ENCODE measurements around the gene CCIN. TPM values are rescaled to one million over a fixed set of nuclear protein-coding genes. Genes with fewer than 3 reads are reported as not detected.

Gene CCIN
- total and polyA plus RNA-seq, 9 of the 15 experiments (the other 6 are each of a cell fraction or from before 2014, with no cell fraction given) = not detected

DNA sequence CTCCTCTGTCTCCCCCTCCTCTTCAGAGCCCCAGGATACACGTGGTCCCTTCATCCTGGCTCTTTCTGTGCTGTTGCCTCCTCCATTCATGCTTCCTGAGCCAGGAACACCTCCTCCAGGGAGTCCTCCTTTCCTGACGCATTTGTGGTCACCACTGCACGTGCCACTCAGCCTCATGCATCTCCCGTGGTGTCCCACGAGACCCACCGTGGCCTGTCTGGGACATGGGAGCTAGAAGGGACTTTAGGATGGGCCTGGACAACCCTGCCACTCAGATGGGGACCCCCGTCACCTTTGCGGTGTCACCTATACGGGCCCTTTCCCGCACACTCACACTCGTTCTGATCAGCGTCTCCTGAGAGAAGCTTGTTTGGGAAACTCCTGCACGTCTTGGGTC lies 25.9 kb upstream of the CCIN start (continued):
- TF ChIP-seq, protein P1, sequence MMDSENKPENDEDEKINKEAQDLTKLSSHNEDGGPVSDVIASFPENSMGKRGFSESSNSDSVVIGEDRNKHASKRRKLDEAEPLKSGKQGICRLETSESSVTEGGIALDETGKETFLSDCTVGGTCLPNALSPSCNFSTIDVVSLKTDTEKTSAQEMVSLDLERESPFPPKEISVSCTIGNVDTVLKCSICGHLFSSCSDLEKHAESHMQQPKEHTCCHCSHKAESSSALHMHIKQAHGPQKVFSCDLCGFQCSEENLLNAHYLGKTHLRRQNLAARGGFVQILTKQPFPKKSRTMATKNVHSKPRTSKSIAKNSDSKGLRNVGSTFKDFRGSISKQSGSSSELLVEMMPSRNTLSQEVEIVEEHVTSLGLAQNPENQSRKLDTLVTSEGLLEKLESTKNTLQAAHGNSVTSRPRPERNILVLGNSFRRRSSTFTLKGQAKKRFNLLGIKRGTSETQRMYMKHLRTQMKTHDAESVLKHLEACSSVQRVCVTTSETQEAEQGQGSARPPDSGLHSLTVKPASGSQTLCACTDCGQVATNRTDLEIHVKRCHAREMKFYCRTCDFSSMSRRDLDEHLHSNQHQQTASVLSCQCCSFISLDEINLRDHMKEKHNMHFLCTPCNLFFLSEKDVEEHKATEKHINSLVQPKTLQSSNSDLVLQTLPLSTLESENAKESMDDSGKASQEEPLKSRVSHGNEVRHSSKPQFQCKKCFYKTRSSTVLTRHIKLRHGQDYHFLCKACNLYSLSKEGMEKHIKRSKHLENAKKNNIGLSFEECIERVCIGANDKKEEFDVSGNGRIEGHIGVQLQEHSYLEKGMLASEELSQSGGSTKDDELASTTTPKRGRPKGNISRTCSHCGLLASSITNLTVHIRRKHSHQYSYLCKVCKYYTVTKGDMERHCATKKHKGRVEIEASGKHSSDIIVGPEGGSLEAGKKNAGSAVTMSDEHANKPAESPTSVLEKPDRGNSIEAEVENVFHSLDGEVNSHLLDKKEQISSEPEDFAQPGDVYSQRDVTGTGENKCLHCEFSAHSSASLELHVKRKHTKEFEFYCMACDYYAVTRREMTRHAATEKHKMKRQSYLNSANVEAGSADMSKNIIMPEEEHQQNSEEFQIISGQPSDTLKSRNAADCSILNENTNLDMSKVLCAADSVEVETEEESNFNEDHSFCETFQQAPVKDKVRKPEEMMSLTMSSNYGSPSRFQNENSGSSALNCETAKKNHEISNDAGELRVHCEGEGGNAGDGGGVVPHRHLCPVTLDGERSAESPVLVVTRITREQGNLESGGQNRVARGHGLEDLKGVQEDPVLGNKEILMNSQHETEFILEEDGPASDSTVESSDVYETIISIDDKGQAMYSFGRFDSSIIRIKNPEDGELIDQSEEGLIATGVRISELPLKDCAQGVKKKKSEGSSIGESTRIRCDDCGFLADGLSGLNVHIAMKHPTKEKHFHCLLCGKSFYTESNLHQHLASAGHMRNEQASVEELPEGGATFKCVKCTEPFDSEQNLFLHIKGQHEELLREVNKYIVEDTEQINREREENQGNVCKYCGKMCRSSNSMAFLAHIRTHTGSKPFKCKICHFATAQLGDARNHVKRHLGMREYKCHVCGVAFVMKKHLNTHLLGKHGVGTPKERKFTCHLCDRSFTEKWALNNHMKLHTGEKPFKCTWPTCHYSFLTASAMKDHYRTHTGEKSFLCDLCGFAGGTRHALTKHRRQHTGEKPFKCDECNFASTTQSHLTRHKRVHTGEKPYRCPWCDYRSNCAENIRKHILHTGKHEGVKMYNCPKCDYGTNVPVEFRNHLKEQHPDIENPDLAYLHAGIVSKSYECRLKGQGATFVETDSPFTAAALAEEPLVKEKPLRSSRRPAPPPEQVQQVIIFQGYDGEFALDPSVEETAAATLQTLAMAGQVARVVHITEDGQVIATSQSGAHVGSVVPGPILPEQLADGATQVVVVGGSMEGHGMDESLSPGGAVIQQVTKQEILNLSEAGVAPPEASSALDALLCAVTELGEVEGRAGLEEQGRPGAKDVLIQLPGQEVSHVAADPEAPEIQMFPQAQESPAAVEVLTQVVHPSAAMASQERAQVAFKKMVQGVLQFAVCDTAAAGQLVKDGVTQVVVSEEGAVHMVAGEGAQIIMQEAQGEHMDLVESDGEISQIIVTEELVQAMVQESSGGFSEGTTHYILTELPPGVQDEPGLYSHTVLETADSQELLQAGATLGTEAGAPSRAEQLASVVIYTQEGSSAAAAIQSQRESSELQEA (IDR thresholded peaks at IDR 0.05; ENCODE audit: low read depth) = no peak
- no peak for TF ChIP-seq MAZ (CRISPR knock-in tag; conservative IDR thresholded peaks at IDR 0.05 in 1 of 2, IDR thresholded peaks at IDR 0.05 in 1 of 2)
- no peak for TF ChIP-seq HDGF (IDR thresholded peaks at IDR 0.05)
- no peak for TF ChIP-seq RCOR1 (IDR thresholded peaks at IDR 0.05; ENCODE audit: borderline replicate concordance in 1 of 2, low read depth in 2 of 2, low read length in 2 of 2)
- no peak for TF ChIP-seq EP300 (IDR thresholded peaks at IDR 0.05; ENCODE audit: low read length)
- TF ChIP-seq BHLHE40 (IDR thresholded peaks at IDR 0.05; ENCODE audit: low read length) = peak; percentile 68
- no peak for TF ChIP-seq SMC3 (conservative IDR thresholded peaks at IDR 0.05; ENCODE audit: insufficient read depth, low read depth, low read length)
- TF ChIP-seq ZFP36 (IDR thresholded peaks at IDR 0.05; ENCODE audit: low read depth, low read length, partially characterized antibody) = peak; percentile 94
- no peak for TF ChIP-seq KDM1A (IDR thresholded peaks at IDR 0.05)
- TF ChIP-seq ADNP (tag; IDR thresholded peaks at IDR 0.05) = no peak
- TF ChIP-seq ZNF436 (CRISPR knock-in tag; IDR thresholded peaks at IDR 0.05) = 0 out of 2 replicates have a peak, but pooled peaks have one; percentile 44
- TF ChIP-seq NCOA6 (IDR thresholded peaks at IDR 0.05) = no peak

Data from K562 (cell line).